NCI-H1436 treated with DMSO at 0.1 percent for 48 hours (cell line): ENCODE results near the gene ZIC2.
"Not testable (repeated sequence)": the region's sequence is repeated elsewhere in the genome, so short reads cannot be mapped to it uniquely, and the experiment has no call there.

Source experiments
- DNase-seq: peaks from one replicate; lab custom pipeline; 2025; lab: John Stamatoyannopoulos, UW

The ZIC2 gene

GRCh38 chr13:100019780-100020356 lies 38.3 kb downstream of the ZIC2 start:
- DNase-seq, result no peak

- DNase-seq, result no peak
These were observed 41.2 kb downstream of the ZIC2 start for GRCh38 chr13:100022798-100023197.

DNA sequence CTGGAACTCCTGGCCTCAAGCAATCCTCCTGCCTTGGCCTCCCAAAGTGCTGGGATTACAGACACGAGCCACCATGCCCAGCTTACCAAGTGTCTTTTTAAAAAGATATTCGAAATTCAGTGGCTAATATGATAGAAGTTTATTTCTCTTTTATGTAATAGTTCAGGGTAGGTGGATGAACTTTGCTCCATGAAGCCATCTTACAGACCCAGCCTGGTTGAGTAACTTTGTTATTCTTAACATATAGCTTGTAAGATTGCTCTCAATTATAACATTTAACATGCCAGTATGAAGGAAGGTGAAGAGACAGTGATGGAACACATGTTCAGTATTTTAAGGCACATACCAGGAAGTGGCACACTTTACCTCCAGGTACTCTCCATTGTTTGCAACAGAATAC lies 42.4 kb downstream of the ZIC2 start:
- DNase-seq, result no peak

GRCh38 chr13:100029933-100030332 lies 48.3 kb downstream of the ZIC2 start:
- DNase-seq, result no peak

DNA sequence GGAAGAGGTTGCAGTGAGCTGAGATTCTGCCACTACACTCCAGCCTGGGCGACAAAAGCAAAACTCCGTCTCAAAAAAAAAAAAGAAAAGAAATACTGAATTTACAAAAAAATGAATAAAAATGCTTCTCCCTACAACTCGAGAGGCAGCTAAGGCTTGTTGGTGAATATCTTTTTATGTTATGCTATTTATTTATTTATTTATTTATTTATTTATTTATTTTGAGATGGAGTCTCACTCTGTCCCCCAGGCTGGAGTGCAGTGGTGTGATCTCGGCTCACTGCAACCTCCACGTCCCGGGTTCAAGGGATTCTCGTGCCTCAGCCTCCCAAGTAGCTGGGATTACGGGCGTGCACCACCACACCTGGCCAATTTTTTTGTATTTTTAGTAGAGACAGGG lies 51.1 kb downstream of the ZIC2 start:
- DNase-seq, result not testable (repeated sequence)

GRCh38 chr13:100035936-100036335 lies 54.4 kb downstream of the ZIC2 start:
- no peak for DNase-seq
